Thoracic aorta (tissue), 2 donors: ENCODE results near the gene TNNI2. TPM values are rescaled to one million over a fixed set of nuclear protein-coding genes. Genes with fewer than 3 reads are reported as not detected.
A peak's percentile ranks its signal among the peaks of the same experiment; 100 is the strongest.
"Not testable (repeated sequence)": the region's sequence is repeated elsewhere in the genome, so short reads cannot be mapped to it uniquely, and the experiment has no call there.

Source experiments
- ATAC-seq: fragments of 150-250 bp; one replicate; pipeline ENCODE4 v1.8.0; 2017; ENCODE audit warnings: low read depth; ENCODE audit not compliant: insufficient number of reproducible peaks, low FRiP score
- DNase-seq: peaks from one replicate; pipeline ENCODE4 v3.0.0-alpha.2; 2020; ENCODE audit warnings: low spot score
- H3K27ac ChIP-seq, 2 donors: fragments of 200-600 bp; sonication (generic); 1 replicate in 1 of 2; 2 replicates in 1 of 2; pipeline ENCODE4 v1.5.1; 2016; ENCODE audit warnings: mild to moderate bottlenecking in 2 of 2, moderate library complexity in 2 of 2
- H3K27me3 ChIP-seq: fragments of 200-600 bp; sonication (generic); replicated peaks from 2 replicates; pipeline ENCODE4 v1.6.0; 2016; ENCODE audit warnings: mild to moderate bottlenecking; ENCODE audit not compliant: insufficient read depth
- H3K36me3 ChIP-seq: fragments of 200-600 bp; sonication (generic); one replicate; pipeline ENCODE4 v1.5.1; 2016
- H3K4me1 ChIP-seq, 2 donors: fragments of 200-600 bp; sonication (generic); 1 replicate in 1 of 2; 2 replicates in 1 of 2; pipeline versions ENCODE4 v1.5.1 to v1.6.0; 2016; ENCODE audit warnings: low read depth in 2 of 2, mild to moderate bottlenecking in 1 of 2; ENCODE audit not compliant: control insufficient read depth in 1 of 2
- H3K4me3 ChIP-seq: fragments of 200-600 bp; sonication (generic); 2 replicates; pipeline ENCODE4 v1.5.1; 2016; ENCODE audit warnings: mild to moderate bottlenecking
- H3K9me3 ChIP-seq: fragments of 200-600 bp; sonication (generic); 2 replicates; pipeline ENCODE4 v1.5.1; 2016
- CTCF ChIP-seq: fragments of 200-600 bp; sonication (generic); IDR thresholded peaks from one replicate; pipeline ENCODE4 v1.5.1; 2019; ENCODE audit warnings: antibody characterized with exemption
- total RNA-seq, 2 donors: library from RNA; depleted of rRNA; stranded (reverse); fragments of >200 nt; gene quantifications; one replicate each; pipeline versions ENCODE4 v1.1.0 to v1.2.3, GENCODE V29; 2016

TNNI2 gene
- total RNA-seq, 2 donors from 2014 or later, result not detected

GRCh38 chr11:1875093-1875850 lies 36.5 kb downstream of the TNNI2 start:
- peak overlapping the region in 1 of 2 donors; percentile 46 for H3K27ac ChIP-seq
- no peak overlapping the region for H3K4me3 ChIP-seq
- H3K36me3 ChIP-seq, result no peaks in the 10 kb centered on the region
- no peak for ATAC-seq
- H3K9me3 ChIP-seq, result no peaks in the 10 kb centered on the region
- H3K4me1 ChIP-seq, result peaks cover 29 to 55% of the 10 kb centered on the region in 2 donors
- H3K27me3 ChIP-seq, result no peaks in the 10 kb centered on the region
- no peak for TF ChIP-seq CTCF
- DNase-seq, result no peak

- peaks cover 28 to 55% of the 10 kb centered on the region in 2 donors for H3K4me1 ChIP-seq
- not testable (repeated sequence) for DNase-seq, ATAC-seq, H3K36me3 ChIP-seq, H3K4me3 ChIP-seq, H3K9me3 ChIP-seq, H3K27me3 ChIP-seq
- H3K27ac ChIP-seq, result peak overlapping the region in 1 of 2 donors; percentile 46
Measured at GRCh38 chr11:1875851-1876301, 37.1 kb downstream of the TNNI2 start.

GRCh38 chr11:1876361-1877063 lies 37.7 kb downstream of the TNNI2 start:
- Histone ChIP-seq H3K4me1 (peaks cover 21 to 55% of the 10 kb centered on the region in 2 donors), H3K27me3 (no peaks in the 10 kb centered on the region), H3K9me3 (no peaks in the 10 kb centered on the region), H3K27ac (peak overlapping the region in 1 of 2 donors; percentile 46), H3K4me3 (no peak overlapping the region), H3K36me3 (no peaks in the 10 kb centered on the region)
- TF ChIP-seq CTCF, result peak; percentile 31
- DNase-seq, result no peak
- ATAC-seq, result no peak

- Histone ChIP-seq H3K4me1 (peaks cover 21 to 60% of the 10 kb centered on the region in 2 donors), H3K4me3 (no peak overlapping the region), H3K9me3 (no peaks in the 10 kb centered on the region), H3K36me3 (no peaks in the 10 kb centered on the region), H3K27me3 (no peaks in the 10 kb centered on the region), H3K27ac (peak overlapping the region; percentile 30 to 46)
- ATAC-seq, result no peak
- TF ChIP-seq CTCF, result no peak
- DNase-seq, result no peak
Measured at GRCh38 chr11:1877211-1878136, 38.7 kb downstream of the TNNI2 start.

GRCh38 chr11:1878137-1879031 lies 39.6 kb downstream of the TNNI2 start:
- ATAC-seq, result no peak

More at GRCh38 chr11:1878137-1879031, 39.6 kb downstream of the TNNI2 start:
- no peaks in the 10 kb centered on the region for H3K27me3 ChIP-seq
- no peaks in the 10 kb centered on the region for H3K36me3 ChIP-seq
- H3K4me3 ChIP-seq, result no peak overlapping the region
- TF ChIP-seq CTCF, result no peak
- peak overlapping the region; percentile 30 to 46 for H3K27ac ChIP-seq
- DNase-seq, result no peak
- peaks cover 18 to 53% of the 10 kb centered on the region in 2 donors for H3K4me1 ChIP-seq
- H3K9me3 ChIP-seq, result no peaks in the 10 kb centered on the region
